HG02973 (cell line): ENCODE results near the gene GPR137.
"Not testable (repeated sequence)": the region's sequence is repeated elsewhere in the genome, so short reads cannot be mapped to it uniquely, and the experiment has no call there.

ENCODE experiments used
- ATAC-seq: cut with Tn5 transposase; IDR thresholded peaks from one replicate; pipeline ENCODE4 v1.9.1; 2021; ENCODE audit warnings: moderate library complexity; ENCODE audit not compliant: unreplicated experiment

GPR137 gene

GRCh38 chr11:64317325-64317960, 31.8 kb downstream of the GPR137 start, which contains the start of gene TRMT112:
Gene TRMT112, minus strand, starts transcription at chr11:64317559. Its CDS starts 33 bp downstream, at chr11:64317526.
- ATAC-seq = peak; percentile 50

GRCh38 chr11:64317961-64318765, 32.5 kb downstream of the GPR137 start, which contains the start of gene PRDX5:
Gene PRDX5, plus strand, starts transcription at chr11:64318121. Its CDS starts 95 bp downstream, at chr11:64318216.
- peak; percentile 59 for ATAC-seq

GRCh38 chr11:64318766-64319761, 33.4 kb downstream of the GPR137 start:
- ATAC-seq = no peak

DNA sequence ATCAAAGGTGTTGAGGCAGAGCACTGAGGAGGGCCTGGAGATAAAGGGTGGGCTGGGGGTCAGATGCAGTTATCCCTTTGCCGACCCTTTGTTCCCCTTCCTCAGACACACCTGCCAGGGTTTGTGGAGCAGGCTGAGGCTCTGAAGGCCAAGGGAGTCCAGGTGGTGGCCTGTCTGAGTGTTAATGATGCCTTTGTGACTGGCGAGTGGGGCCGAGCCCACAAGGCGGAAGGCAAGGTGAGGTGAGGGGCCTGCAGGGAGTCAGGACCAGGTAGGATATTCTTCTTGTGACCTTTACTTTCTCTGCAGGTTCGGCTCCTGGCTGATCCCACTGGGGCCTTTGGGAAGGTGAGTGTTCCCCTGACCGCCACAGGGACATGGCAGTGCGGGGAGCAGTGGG, 34.9 kb downstream of the GPR137 start:
- no peak for ATAC-seq

DNA sequence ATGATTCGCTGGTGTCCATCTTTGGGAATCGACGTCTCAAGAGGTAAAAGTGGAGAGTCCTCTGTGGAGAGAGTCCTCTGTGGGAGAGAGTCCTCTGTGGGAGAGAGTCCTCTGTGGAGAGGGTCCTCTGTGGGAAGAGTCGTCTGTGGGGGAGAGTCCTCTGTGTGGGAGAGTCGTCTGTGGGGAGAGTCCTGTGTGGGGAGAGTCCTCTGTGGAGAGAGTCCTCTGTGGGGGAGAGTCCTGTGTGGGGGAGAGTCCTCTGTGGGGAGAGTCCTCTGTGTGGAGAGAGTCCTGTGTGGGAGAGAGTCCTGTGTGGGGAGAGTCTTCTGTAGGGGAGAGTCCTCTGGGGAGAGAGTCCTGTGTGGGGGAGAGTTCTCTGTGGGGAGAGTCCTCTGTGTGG, 35.4 kb downstream of the GPR137 start:
- no peak for ATAC-seq

GRCh38 chr11:64321533-64321932, 35.9 kb downstream of the GPR137 start:
- ATAC-seq = no peak

- no peak for ATAC-seq
Measured at GRCh38 chr11:64322925-64323260, 37.2 kb downstream of the GPR137 start.

DNA sequence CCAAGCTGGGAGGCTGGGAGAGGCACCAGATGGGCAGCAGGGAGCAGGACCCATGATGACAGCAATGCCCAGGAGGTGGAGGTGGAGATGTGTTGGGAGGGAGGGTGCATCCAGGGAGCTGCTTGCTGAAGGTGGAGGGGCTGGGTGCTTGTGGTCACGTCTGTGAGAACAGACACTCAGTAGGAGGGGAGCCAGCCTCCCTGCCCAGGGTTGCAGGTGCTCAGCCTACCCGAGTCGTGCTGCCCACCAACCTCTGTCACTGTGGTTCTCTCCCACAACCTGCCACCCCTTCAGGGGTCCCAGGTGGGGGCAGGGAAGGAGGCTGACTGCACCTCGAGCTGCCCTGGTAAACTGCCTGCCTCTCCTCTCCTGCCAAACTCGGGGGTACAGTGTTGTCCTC, 37.7 kb downstream of the GPR137 start:
- no peak for ATAC-seq

GRCh38 chr11:64323984-64324383, 38.3 kb downstream of the GPR137 start:
- not testable (repeated sequence) for ATAC-seq

DNA sequence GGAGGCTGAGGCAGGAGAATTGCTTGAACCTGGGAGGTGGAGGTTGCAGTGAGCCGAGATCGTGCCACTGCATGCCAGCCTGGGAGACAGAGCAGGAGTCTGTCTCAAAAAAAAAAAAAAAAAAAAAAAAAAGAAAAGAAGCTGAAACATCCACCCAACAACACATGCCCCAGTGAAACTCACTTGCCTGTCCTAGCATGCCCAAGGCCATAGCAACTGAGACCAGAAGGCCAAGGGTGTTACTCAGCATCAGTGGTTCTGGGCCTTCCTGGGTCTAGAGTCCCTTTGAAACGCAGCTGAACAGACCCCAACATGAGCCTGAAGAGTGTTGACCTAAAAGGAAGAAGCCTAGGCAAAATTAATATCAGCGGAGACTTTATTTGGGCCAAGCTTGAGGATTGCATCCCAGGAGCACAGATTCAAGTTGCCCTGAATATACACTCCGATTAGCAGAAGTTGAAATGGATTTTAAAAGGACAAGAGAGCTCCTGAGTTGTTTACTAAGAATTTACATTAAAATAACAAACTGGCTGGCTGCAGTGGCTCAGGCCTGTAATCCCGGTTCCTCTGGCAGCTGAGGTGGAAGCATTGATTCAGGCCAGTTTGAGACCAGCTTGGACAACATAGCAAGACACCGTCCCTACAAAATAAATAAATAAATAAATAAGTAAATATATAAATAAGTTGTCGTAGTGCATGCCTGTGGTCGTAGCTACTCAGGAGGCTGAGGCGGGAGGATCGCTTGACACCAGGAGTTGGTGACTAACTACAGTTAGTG, 39.2 kb downstream of the GPR137 start:
- no peak for ATAC-seq

- ATAC-seq = no peak
Measured at GRCh38 chr11:64327375-64327774, 41.7 kb downstream of the GPR137 start.

DNA sequence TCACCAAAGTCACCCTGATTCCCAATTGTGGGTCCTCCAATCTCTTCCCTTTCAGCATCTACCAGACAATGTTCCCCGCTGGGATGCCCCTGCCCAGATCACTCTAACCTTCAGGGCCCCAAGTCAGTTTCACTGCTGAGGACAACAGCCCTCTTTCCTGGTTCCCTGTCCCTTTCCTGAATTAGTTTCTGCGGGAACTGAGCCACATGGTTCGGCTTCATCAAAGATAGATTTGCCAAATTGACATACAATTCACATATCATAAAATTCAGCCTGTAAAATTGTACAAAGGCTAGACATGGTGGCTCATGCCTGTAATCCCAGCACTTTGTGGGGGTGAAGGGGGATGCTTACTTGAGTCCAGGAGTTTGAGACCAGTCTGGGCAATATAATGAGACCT, 42.3 kb downstream of the GPR137 start:
- no peak for ATAC-seq

GRCh38 chr11:64330888-64331287, 45.2 kb downstream of the GPR137 start:
- ATAC-seq = no peak

GRCh38 chr11:64331569-64332371, 46.1 kb downstream of the GPR137 start:
- peak; percentile 48 for ATAC-seq

- ATAC-seq = no peak
Measured at GRCh38 chr11:64333556-64333955, 47.9 kb downstream of the GPR137 start.

DNA sequence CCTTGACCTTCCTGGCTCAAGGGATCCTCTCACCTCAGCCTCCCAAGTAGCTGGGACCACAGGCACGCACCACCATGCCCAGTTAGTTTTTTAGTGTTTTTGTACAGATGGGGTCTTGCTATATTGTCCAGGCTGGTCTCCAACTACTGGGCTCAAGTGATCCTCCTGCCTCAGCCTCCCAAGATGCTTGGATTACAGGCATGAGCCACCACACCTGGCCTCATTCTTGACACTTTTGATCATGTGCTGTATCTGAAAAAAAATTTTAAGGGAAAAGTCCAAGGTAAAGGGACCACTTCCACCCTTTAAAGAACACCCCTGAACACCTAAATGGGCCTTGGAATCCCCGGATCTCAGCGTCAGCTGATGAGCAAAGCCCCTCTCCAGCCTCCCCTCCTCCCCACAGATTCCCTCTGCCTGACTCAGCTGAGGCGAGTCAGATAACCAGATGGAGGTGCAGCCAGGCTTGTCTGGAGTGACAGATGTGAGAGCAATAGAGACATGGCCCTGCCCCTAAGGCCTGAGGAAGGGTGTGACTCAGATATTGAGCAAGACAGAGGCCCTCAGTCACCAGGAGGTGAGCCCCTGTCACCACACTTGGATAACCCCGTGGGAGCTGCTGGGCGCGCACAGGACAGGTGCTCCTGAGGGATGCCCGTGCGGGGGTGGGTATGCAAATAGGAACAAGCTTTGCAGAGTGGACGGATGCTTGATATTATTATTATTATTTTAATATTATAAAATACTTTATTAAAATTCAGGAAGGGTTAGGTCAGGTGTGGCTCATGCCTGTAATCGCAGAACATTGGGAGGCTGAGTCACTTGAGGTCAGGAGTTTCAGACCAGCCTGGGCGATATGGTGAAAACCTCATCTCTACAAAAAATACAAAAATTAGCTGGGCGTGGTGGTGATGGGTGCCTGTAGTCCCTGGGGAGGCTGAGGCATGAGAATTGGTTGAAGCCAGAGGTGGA, 49.4 kb downstream of the GPR137 start:
- ATAC-seq = peak; percentile 76

GRCh38 chr11:64337538-64338249, 52.0 kb downstream of the GPR137 start:
- ATAC-seq = no peak

DNA sequence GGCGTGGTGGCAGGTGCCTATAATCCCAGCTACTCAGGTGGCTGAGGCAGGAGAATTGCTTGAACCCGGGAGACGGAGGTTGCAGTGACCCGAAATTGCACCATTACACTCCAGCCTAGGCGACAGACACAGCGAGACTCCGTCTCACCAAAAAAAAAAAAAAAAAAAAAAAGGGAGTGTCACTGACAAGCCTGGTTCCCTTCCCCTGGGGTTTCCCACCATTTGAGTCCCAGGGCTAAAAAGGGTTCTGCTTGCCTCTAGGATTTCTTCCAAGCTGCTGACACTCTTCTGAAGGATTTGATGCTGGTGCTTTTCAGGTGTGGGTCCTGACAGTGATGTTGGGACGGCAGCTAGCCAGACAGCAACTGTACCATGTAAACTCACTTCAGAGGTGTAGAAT, 53.1 kb downstream of the GPR137 start:
- no peak for ATAC-seq
